DMS53 treated with DMSO at 0.1 percent for 48 hours (cell line): ENCODE results near the gene ATG101.
"Not testable (repeated sequence)": the region's sequence is repeated elsewhere in the genome, so short reads cannot be mapped to it uniquely, and the experiment has no call there.

Experiments used
- DNase-seq: peaks from one replicate; lab custom pipeline; 2025; ENCODE audit not compliant: unreplicated experiment; lab: John Stamatoyannopoulos, UW

The ATG101 gene

GRCh38 chr12:52097045-52097666, 27.4 kb downstream of the ATG101 start:
- DNase-seq = no peak

GRCh38 chr12:52104431-52105089, 34.8 kb downstream of the ATG101 start:
- DNase-seq = not testable (repeated sequence)

DNA sequence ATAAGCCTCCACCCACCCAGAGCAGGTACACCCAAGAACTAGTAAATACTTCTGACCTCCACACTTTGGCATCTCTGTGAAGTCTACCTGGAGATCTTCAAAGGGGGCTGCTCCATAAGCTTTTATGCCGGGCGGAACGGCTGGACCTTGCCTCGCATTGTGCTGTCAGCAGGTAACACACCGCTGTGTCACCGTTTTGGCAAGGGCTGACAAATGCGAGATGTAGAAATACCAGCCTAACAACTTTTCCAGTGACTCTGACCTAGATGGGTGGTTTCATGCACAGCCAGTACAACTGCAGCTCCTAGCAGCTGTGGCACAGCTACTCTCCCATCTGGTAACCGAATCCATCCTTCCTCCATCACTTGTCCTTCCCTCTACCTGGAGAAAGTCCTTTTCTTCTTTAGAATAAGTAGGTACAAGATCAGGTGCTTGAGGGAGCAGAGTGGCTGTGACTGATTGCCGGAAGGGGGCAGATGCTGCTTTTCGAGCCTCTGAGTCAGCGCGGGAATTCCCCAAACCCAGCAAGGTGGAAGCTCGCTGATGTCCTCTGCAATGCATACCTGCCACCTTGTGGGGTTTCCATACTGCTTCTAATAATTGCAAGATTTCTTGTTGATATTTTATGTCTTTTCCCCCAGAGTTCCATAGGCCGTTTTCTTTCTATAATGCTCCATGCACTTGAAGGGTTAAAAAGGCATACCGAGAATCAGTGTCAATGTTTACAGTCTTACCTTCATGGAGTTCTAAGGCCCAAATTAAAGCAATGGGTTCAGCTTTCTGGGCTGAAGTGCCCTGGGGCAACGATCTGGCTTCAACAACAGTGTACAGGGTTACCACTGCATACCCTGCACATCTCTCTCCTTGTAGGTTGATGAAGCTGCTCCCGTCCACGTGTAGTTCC, 46.7 kb downstream of the ATG101 start:
- peak; percentile 80 for DNase-seq

GRCh38 chr12:52117806-52118475, 48.2 kb downstream of the ATG101 start:
- DNase-seq = peak; percentile 75

GRCh38 chr12:52119398-52120254, 49.8 kb downstream of the ATG101 start:
- peak; percentile 97 for DNase-seq

DNA sequence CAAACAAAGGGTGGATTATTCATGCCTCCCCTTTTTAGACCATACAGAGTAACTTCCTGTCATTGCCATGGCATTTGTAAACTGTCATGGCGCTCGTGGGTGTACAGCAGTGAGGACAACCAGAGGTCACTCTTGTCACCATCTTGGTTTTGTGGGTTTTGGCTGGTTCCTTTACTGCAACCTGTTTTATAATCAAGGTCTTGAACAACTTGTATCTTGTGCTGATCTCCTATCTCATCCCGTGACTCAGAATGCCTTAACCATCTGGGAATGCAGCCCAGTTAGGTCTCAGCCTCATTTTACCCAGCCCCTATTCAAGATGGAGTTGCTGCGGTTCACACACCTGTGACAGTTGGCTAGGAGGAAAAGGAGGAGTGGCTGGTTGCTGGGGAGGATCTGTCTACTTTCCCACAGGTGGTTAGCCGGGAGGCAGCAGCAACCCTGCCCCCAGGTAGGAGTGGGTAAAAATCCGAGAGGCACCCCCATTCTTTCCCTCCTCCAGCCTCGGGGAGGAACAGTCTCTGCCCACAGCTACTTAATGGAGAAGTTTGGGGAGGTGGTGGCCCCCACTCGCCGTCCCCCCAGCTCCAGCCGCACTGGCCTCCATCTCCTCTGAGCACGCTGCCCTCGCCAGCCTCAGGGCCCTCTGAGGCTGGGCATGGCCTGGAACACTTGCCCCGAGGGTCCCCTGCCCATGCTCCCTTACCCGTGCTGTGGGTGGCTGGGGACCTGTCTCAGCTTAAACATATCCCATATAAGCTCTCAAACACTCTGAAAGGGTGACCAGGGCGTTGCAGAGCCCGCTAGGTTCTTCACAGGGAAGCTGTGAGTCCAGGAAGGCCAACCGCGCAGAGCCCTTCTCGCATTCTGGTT, 51.4 kb downstream of the ATG101 start:
- no peak for DNase-seq

DNA sequence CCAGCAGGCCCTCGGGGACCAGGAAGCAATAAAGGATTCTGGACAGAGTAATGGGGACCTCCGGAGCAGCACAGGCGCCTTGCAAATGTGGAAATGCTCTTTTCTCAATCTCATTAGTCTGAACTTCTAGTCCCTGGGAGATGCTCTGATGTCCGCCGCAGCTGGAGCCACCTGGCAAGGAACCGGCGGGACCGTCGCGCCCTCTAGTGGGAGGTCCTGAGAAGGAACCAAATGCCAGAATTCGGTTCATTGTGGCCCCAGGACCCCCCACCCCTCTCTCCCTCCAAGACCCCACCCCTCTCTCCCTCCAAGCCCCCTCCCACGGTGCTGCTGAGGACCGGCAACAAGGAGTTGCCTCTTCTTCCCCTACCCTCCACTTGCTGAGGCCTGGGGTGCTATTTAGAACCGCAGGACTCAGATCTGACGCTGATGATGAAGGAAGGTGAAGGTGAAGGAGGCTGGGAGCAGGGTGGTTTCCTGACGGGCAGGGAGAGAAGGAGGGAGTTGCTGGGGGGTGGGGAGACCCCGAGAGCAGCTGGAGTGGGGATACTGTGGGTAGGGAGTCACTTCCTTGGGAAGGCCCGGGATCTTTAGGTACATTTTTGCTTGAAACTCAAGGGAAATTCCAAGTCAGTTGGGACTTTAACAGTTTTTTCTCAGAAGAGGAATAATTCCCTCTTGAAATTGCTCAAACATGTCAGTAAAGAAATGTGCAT, 52.2 kb downstream of the ATG101 start:
- DNase-seq = peak; percentile 86

DNA sequence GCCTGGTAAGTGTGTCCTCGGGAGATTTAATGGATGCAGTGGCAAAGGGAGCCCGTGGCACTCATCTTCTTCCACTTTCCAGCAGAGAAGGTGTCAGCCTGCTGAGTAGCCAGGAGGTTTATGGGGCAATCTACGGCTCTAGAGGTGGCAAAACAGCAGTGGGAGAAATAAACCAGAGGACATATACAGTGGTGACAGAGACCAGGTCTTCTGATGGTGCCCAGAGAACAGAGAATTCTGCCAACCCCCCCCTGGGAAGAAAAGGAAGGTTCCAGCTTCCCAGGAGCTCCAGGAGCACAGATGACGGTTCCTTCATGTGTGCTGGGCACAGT, 52.7 kb downstream of the ATG101 start:
- no peak for DNase-seq

GRCh38 chr12:52122904-52123303, 53.1 kb downstream of the ATG101 start:
- DNase-seq = no peak

- no peak for DNase-seq
These were observed 53.9 kb downstream of the ATG101 start for GRCh38 chr12:52123487-52124186.

GRCh38 chr12:52125476-52125900, 55.7 kb downstream of the ATG101 start:
- peak; percentile 29 for DNase-seq

DNA sequence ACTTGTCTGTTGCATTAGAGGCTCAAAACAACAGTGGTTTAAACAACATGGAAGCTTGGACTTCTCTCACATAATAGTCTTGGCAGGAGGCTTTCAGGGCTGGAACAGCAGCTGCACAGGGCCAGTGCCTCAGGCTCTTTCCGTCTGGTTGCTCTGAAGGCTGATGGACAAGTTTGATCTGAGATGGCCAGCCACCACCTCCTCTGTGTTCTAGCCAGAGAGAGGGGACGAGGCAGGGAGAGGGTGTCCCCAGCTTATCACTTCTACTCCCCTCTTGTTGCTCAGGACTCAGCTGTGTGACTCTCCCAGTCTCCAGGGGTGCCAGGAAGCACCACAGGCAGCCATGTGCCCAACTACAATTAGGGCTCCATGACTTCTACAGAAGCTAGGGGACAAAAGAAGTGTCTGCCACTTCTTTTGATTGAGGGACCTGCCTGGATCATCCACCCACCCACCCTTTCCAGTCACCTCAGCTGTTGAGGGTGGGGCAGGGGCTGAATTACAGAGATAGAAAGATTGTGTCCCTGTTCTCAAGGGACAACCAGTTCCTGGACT, 56.3 kb downstream of the ATG101 start:
- no peak for DNase-seq
